DMS153 (cell line): ENCODE results near the gene MTA1.

ENCODE experiments used
- DNase-seq: peaks from one replicate; lab custom pipeline; 2025; lab: John Stamatoyannopoulos, UW

The MTA1 gene

GRCh38 chr14:105387530-105387922 lies 32.1 kb upstream of the MTA1 start:
- DNase-seq, result no peak

DNA sequence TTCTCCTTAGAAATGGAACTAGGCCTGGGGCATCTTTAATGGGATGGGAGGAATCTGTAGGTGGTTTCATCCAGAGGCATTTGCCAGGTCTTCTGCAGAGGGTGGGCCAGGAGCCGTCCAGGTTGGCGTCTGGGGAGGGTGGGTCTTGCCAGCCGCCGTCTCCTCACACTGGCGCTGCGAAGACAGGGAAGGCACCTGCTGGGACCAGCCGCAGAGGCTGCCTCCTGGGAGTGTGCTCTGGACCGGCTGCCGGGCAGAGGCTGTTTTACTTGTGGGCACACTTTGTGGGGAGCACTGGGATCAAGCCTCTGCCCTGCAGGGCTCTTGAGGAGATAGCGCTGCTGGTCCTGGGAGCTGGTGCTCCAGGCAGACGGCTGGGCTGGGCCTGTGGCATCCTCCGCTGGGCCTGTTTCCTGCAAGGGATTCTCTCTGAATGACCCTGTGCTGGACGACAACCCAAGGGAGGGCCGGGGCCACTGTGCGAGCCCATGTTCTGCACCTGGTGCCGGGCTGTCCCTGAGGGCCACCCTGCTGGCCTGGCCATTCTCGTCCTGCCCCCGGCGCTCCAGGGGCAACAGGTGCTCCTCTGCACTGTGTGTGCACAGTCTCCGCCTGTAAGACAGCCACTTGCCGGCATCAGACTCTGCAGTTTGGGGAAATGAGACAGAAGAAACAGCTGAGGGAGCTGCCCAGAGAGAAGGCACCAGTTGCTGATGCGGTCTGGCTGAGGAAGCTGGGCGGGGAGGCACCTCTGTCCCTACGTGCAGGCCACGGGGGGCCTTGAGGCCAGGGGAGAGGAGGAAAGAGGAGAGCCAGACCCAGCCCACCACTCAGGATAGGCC lies 31.3 kb upstream of the MTA1 start:
- no peak for DNase-seq

- no peak for DNase-seq
These were observed 30.7 kb upstream of the MTA1 start for GRCh38 chr14:105388976-105389375.

DNA sequence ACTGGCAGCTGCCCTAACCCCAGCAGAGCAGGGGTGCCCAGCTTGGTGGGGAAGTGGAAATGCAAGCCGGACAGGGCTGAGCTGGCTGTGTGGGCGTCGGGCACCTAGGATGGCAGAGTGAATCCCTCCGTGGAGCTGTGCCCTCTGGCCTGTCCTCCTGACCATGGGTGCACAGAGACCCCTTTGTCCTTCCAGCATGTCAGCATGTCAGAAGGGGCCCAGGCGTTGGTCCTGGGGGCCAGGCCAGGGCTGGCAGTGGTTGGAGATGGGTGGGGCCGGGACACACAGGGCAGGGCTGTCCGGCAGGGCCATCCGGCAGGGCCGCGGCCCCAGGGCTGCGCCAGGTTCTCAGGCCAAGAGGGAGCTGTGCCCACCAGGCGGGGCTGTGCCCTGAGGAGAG lies 30.1 kb upstream of the MTA1 start:
- no peak for DNase-seq

DNA sequence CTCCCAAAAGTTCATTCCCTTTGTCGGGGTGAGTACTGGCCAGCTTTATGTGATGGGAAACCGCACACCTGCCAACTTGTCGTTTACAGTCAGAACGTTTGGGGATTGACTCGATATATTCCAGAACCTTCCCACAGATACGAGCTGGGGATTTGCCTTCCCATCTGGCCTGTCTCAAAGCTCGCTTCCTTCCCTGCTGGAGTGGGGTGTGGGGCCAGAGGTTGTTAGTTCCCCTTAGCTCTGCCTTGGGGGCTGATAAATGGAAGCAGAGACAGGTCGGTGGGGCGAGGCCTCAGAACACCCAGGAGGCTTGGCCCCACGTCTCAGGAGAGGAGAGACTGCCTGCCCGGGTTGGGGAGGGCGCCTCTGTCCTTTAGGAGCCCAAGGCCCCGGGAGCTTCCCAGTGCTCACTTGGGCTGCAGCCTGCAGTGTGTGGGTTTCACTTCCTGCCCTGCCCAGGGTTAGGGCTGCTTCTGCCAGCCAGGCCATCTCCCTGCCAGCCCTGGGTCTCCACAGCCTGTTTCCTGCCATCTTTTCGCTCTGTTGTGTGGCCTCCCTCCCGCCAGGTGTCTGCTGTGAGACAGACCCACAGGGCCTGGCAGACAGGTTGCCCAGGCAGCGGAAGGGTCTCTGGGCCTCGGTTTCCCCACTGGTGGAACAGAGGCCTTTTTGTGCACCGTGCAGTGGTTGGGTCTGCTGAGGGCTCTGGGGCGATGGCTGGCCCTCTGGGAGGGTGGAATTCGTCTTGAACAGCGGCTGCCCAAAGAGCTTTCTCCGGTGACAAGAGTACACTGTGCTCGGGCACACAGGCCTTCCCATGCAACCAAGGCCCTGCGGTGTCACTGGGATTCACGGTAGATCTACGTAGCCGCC lies 29.4 kb upstream of the MTA1 start:
- no peak for DNase-seq

- no peak for DNase-seq
These were observed 28.7 kb upstream of the MTA1 start for GRCh38 chr14:105390849-105391500.

DNA sequence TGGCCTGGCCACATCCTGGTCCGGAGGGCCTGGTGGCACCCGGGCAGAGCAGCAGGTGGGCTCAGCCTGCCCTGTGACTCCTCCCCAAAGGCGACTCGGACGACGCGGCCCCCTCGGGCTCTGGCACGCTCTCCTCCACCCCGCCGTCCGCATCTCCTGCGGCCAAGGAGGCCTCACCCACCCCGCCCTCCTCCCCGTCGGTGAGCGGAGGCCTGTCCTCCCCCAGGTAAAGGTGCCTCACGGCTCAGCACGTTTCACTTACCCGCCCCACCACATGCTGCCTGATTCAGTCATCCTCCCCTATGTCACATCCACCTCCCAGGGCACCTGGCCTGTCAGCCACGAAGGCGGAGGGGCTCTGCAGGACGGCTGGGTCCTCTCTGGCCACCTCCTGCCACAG lies 28.1 kb upstream of the MTA1 start:
- DNase-seq, result no peak

DNA sequence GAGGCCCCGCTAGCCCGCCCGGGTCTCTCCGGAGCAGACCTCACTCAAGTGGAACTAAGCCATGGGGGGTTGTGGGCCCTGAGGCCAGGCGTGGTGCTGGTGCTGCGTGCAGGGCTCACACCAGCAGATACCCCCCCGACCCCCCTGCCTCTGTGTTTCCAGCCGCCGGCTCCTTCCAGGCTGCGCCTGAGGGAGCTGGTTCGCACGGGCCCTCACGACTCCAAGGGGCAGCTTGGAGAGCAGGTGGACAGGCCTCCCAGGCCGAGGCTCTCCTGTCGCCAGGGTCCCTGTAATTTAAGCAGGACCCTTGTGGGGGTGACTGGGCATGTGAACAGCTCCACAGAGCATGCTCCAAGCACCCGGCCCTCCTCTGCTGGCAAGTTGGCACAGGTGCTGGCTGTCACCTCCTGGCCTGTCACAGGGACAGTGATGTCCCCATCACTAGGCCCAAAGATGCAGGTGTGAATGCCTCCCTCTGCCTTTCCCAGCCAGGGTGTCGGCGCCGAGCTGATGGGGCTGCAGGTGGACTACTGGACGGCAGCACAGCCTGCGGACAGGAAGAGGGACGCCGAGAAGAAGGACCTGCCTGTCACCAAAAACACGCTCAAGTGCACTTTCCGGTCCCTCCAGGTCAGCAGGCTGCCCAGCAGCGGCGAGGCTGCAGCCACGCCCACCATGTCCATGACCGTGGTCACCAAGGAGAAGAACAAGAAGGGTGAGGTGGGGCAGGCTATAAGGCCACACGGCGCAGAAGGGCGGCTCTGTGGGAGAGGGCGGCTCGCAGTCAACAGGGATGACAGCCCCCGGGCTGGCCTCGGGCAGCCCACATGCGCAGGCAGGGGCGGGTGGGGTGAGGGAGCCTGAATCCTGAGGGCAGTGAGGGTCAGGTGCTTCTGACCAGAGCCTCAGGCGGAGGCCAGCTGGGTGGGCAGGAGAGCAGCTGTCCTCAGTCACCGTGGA lies 27.2 kb upstream of the MTA1 start:
- DNase-seq, result no peak

GRCh38 chr14:105393151-105393550 lies 26.5 kb upstream of the MTA1 start:
- no peak for DNase-seq

GRCh38 chr14:105394714-105395537 lies 24.7 kb upstream of the MTA1 start:
- no peak for DNase-seq

DNA sequence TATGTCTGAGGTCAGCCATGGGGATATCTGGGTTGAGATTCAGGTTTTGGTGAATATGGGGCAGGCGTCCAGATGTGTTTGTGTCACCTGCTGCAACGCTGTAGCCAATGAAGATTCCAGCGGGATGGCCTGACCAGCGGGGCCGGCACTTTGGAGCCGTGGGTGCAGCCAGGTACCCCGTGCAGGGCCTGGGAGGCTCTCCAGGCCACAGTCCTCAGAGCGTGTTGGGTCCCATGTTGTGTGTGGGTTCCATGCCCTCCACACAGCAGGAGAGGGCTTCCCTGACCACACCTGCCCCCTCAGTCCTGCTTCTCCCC lies 24.1 kb upstream of the MTA1 start:
- DNase-seq, result no peak

DNA sequence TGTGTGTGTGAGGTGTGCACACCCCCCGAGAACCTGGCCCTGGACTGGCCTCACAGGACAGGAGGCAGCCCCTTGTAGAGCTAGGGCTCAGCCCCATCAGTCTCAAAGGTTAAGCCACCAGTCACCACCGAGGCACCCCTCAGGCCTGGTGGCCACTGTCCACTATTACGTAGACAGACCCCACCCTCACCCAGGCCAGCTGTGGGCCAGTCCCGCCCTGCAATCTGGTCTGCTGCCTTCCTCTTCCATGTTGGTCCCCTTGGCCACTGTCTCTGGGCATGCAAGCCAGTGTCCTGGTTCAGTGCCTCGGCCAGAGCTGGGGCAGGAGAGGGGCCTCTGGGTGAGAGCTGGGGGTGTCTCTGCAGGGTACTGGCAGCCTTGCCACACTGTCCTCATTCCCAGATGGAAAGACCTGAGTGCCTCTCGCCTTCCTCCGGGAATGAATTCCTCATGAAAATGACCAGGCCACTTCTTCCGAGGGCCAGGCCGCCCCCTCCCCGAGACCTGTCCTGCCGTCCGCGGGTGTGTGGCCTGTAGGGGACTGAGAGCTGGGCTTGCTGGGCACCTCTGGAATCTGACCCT lies 22.2 kb upstream of the MTA1 start:
- no peak for DNase-seq

GRCh38 chr14:105398044-105398725 lies 21.4 kb upstream of the MTA1 start, which contains the start of gene TEX22:
Gene TEX22, plus strand, starts transcription at chr14:105398538. Its CDS starts 803 bp downstream, at chr14:105399341.
- DNase-seq, result peak; percentile 7

DNA sequence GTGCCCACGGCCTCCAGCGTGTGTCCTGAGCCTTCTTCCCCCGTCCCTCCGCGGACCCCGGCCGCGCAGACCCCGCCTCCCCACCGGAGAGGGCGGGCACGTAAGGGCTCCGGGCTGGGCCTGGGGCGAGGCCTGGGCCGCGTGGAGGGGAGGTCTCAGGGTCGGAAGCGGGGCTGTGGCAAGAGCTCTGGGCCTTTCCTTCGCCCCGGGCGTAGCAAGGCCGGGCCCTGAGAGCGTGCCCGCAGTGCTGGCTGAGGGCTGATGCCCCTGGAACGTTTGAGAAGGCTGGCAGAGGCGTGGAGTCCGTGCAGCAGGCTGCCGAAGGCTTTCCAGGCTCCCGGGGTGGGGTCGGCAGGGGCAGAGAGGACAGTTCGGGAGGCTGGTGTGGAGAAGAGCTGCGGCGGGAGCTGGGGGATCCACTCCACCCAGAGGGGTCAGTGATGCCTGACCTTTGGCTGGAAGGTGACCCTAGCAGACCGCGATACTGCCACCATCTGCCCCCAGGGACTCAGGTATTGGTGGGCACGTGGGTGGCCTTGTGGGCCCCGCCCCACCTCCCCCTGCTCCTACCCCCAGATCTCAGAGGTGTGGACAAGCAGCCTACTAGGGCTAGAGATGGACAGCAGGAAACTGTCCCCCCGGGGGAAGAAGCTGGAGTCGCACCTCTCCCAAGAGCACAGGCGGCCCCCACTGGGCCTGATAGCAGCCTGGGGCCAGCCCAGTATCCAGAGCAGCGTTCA lies 20.7 kb upstream of the MTA1 start:
- DNase-seq, result no peak

- no peak for DNase-seq
These were observed 20.2 kb upstream of the MTA1 start for GRCh38 chr14:105399466-105399775.

DNA sequence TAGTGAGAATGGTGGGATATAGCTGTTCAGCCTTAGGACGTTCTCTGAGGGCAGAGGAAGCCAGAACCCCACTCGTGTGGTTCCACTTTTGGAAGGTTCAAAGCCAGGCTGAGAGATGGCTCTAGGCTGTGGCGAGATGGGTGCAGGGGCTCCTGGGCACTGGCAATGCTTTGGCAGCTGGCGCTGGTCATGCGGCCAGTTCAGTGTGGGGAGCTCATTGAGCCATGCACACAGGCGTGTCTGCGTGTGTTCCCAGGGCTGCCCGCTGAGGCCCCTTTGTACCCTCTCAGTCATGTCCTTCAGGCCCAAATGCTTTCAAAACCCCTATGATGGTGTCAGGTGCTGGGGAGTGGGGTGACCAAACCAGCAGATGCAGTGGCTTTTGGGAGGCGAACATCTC lies 19.6 kb upstream of the MTA1 start:
- no peak for DNase-seq

DNA sequence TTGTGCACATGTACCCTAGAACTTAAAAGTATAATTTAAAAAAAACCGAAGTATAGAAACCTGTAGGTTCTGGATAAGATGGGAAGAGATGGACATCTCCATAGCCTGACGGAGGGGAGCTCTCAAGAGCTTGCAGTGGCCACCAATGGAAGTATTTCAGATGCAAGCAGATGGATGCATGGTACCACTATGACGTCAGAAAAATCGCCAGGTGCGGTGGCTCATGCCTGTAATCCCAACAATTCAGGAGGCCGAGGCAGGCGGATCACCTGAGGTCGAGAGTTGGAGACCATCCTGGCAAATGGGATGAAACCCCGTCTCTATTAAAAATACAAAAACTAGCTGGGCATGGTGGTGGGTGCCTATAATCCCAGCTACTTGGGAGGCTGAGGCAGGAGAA lies 17.9 kb upstream of the MTA1 start:
- DNase-seq, result no peak

DNA sequence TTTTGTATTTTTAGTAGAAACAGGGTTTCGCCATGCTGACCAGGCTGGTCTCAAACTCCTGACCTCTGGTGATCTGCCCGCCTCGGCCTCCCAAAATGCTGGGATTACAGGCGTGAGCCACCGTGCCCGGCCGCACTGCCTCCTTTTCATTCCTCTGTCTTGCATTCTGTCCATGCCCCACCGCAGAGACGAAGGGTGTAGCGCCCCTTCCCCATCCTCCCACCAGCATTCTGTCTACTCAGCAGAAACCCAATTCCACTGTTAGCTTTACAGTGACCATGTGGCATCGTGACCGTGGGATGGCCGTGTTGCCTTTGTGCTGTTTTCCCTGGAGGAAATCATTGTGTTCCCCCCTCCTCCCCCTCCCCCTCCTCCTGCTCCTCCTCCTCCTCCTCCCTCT lies 11.0 kb upstream of the MTA1 start:
- DNase-seq, result no peak

- DNase-seq, result no peak
These were observed 10.3 kb upstream of the MTA1 start for GRCh38 chr14:105409364-105409763.
